HL-60 (cell line): ENCODE results near the gene LSAMP.

Experiments
- DNase-seq, 2 experiments: peaks; one replicate each; pipeline ENCODE4 v3.0.0-alpha.2; 2010 to 2020; ENCODE audit warnings: low read depth in 1 of 2, low spot score in 1 of 2
- H3K27ac ChIP-seq: fragments of 250-450 bp; sonication (Bioruptor Pico); replicated peaks from 2 replicates; pipeline ENCODE4 v1.5.1; 2020; ENCODE audit warnings: mild to moderate bottlenecking, moderate library complexity
- H3K27me3 ChIP-seq: fragments of 250-450 bp; sonication (Bioruptor Pico); 2 replicates; pipeline ENCODE4 v1.5.1; 2021; ENCODE audit warnings: mild to moderate bottlenecking, moderate library complexity; ENCODE audit not compliant: insufficient read depth, poor library complexity, severe bottlenecking
- H3K4me3 ChIP-seq: replicated peaks from 2 replicates; pipeline ENCODE4 v1.5.1; 2011; ENCODE audit warnings: mild to moderate bottlenecking, control low read depth, low read length; ENCODE audit not compliant: insufficient read depth
- GABPA ChIP-seq: IDR thresholded peaks from 2 replicates; pipeline ENCODE4 v1.6.1; 2012; ENCODE audit warnings: low read depth
- POLR2AphosphoS5 ChIP-seq: IDR thresholded peaks from 2 replicates; pipeline ENCODE4 v1.6.1; 2012; ENCODE audit warnings: low read depth
- SPI1 ChIP-seq: IDR thresholded peaks from 2 replicates; pipeline ENCODE4 v1.6.1; 2012; ENCODE audit warnings: low read depth, mild to moderate bottlenecking, borderline replicate concordance
- TF ChIP-seq, protein P1 (sequence below): IDR thresholded peaks from 2 replicates; pipeline ENCODE4 v1.6.1; 2012; ENCODE audit warnings: low read depth; ENCODE audit not compliant: insufficient replicate concordance
- TF ChIP-seq, protein P2 (sequence below): IDR thresholded peaks from one replicate; pipeline ENCODE4 v1.5.1; 2011; ENCODE audit warnings: low read length, control low read depth, inconsistent platforms; ENCODE audit not compliant: insufficient read depth

LSAMP gene

DNA sequence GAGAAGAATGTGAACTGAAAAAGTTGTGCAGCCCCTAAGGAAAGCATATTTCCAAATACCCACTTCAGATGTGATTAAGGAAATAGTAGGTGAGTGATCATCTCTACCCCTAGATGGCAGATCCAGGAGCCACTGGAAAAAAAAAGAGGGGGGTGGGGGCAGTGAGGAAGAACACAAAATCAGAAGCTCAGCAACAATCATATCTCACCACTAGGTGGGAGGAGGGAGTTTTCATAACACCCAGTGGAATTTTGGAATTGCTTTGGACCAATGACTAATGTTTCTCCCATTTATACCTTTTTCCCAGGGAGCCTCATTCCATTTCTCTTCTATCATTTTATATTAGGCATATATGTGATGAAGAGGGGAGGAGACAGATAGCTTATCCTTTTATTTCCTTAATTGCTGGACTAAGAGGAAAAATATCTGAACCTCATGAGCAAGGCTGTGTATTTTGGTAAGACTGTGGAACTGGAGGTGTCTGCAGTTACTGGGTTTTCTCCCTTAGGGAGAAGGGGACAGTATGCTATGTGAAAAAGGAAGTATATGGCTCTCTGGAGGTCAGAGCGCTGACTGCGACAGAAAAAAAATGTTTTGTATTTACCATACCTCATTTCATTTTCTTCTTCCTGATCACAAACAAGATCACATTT is 458.6 kb downstream of the LSAMP start:
- no peak for TF ChIP-seq GABPA
- TF ChIP-seq, protein P1, sequence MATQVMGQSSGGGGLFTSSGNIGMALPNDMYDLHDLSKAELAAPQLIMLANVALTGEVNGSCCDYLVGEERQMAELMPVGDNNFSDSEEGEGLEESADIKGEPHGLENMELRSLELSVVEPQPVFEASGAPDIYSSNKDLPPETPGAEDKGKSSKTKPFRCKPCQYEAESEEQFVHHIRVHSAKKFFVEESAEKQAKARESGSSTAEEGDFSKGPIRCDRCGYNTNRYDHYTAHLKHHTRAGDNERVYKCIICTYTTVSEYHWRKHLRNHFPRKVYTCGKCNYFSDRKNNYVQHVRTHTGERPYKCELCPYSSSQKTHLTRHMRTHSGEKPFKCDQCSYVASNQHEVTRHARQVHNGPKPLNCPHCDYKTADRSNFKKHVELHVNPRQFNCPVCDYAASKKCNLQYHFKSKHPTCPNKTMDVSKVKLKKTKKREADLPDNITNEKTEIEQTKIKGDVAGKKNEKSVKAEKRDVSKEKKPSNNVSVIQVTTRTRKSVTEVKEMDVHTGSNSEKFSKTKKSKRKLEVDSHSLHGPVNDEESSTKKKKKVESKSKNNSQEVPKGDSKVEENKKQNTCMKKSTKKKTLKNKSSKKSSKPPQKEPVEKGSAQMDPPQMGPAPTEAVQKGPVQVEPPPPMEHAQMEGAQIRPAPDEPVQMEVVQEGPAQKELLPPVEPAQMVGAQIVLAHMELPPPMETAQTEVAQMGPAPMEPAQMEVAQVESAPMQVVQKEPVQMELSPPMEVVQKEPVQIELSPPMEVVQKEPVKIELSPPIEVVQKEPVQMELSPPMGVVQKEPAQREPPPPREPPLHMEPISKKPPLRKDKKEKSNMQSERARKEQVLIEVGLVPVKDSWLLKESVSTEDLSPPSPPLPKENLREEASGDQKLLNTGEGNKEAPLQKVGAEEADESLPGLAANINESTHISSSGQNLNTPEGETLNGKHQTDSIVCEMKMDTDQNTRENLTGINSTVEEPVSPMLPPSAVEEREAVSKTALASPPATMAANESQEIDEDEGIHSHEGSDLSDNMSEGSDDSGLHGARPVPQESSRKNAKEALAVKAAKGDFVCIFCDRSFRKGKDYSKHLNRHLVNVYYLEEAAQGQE = no peak
- TF ChIP-seq POLR2AphosphoS5 = no peak
- TF ChIP-seq, protein P2, sequence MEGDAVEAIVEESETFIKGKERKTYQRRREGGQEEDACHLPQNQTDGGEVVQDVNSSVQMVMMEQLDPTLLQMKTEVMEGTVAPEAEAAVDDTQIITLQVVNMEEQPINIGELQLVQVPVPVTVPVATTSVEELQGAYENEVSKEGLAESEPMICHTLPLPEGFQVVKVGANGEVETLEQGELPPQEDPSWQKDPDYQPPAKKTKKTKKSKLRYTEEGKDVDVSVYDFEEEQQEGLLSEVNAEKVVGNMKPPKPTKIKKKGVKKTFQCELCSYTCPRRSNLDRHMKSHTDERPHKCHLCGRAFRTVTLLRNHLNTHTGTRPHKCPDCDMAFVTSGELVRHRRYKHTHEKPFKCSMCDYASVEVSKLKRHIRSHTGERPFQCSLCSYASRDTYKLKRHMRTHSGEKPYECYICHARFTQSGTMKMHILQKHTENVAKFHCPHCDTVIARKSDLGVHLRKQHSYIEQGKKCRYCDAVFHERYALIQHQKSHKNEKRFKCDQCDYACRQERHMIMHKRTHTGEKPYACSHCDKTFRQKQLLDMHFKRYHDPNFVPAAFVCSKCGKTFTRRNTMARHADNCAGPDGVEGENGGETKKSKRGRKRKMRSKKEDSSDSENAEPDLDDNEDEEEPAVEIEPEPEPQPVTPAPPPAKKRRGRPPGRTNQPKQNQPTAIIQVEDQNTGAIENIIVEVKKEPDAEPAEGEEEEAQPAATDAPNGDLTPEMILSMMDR = no peak
- no peak for TF ChIP-seq SPI1
- Histone ChIP-seq H3K27ac (no peak overlapping the region), H3K4me3 (no peak overlapping the region), H3K27me3 (no peaks in the 10 kb centered on the region)
- peak in 1 of 2 experiments; percentile 1 for DNase-seq

DNA sequence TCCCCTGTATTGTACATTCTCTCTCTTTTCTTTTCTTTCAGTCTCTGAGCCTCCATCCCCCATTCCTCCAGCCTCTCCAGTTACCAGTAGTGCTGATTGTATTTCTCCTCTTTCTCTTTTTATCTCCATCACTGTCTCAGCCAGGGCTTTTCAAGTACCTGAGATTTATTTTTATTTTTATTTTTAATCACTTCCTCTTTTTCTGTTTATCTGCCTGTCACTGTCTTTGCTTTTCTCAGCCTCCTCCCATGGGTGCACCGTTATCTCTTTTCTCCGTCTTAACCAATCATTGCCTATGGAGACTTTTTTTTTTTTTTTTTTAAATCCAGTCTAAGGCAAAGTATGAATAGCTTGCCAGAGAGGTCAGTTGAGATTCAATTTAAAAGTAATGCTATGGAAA is 462.7 kb downstream of the LSAMP start:
- DNase-seq = no peak
- TF ChIP-seq, protein P2 = no peak
- TF ChIP-seq POLR2AphosphoS5 (no peak), SPI1 (no peak), GABPA (no peak)
- TF ChIP-seq, protein P1 = no peak
- Histone ChIP-seq H3K27ac (no peak overlapping the region), H3K4me3 (no peak overlapping the region), H3K27me3 (no peaks in the 10 kb centered on the region)

DNA sequence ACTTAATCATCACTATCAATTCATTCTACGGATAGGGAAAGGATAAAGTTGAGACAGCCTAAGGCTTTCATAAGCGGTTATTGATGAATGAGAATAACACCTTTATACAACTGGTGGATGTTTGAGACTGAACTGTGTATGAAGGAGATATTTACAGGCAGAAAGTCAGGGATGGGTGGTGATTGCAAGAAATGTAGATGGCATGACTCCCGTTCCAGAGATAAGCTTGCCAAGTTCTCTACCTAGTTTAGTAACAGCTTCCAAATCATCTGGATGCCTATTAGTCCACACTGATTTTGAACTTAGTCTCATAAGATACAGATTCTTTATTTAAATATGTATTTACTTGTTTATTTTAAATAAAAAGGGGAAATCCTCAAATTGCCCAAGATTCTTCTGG is 463.2 kb downstream of the LSAMP start:
- Histone ChIP-seq H3K27ac (no peak overlapping the region), H3K27me3 (no peaks in the 10 kb centered on the region), H3K4me3 (no peak overlapping the region)
- TF ChIP-seq POLR2AphosphoS5 (no peak), SPI1 (no peak)
- TF ChIP-seq, protein P2 = no peak
- DNase-seq = no peak

DNA sequence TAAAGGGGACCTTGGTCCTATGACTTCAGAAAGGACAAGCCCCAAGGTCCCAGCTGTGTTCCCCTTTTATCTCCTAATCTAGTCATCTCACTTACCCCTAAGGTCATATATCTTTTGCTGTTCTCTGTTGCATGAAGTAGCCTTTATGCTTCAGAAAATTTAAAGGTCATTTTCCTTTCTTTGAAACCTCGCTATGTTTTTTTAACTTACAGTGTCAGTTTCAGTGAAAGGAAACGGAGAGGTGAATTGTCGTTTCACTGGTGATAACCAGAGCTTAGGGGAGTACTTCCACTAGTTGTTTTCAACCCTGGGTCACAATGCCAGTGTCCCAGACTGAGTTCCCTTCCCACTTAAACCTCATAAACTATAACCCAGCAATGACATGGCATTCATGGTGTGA is 464.6 kb downstream of the LSAMP start:
- Histone ChIP-seq H3K27me3 (no peaks in the 10 kb centered on the region), H3K27ac (no peak overlapping the region), H3K4me3 (no peak overlapping the region)
- TF ChIP-seq POLR2AphosphoS5 (no peak), SPI1 (no peak), GABPA (no peak)
- TF ChIP-seq, protein P1 = no peak
- TF ChIP-seq, protein P2 = no peak
- no peak for DNase-seq
